BLaER1 treated with 17β-estradiol and CSF1 and Interleukin-3, amounts not matched to agents 10 nM and 100 nM (cell line): ENCODE results near the gene SELENOI.

Experiments used
- H3K27ac ChIP-seq, 11 experiments: shearing (Covaris generic); formaldehyde crosslinking; 2 replicates each; pipeline ENCODE4 v1.8.1; 2022
- H3K27me3 ChIP-seq, 11 experiments: shearing (Covaris generic); formaldehyde crosslinking; 2 replicates each; pipeline ENCODE4 v1.8.1; 2022
- H3K36me3 ChIP-seq, 11 experiments: shearing (Covaris generic); formaldehyde crosslinking; 2 replicates each; pipeline ENCODE4 v1.8.1; 2022
- H3K4me1 ChIP-seq, 10 experiments: shearing (Covaris generic); formaldehyde crosslinking; 2 replicates each; pipeline ENCODE4 v1.8.1; 2022
- H3K4me2 ChIP-seq, 11 experiments: shearing (Covaris generic); formaldehyde crosslinking; 2 replicates each; pipeline ENCODE4 v1.8.1; 2022
- H3K4me3 ChIP-seq, 10 experiments: shearing (Covaris generic); formaldehyde crosslinking; 2 replicates each; pipeline ENCODE4 v1.8.1; 2022
- H3K9ac ChIP-seq, 11 experiments: shearing (Covaris generic); formaldehyde crosslinking; 2 replicates each; pipeline ENCODE4 v1.8.1; 2022
- H3K9me3 ChIP-seq, 11 experiments: shearing (Covaris generic); formaldehyde crosslinking; replicated peaks in 1 of 11; 2 replicates each; pipeline ENCODE4 v1.8.1; 2022
- H4K20me1 ChIP-seq, 11 experiments: shearing (Covaris generic); formaldehyde crosslinking; 2 replicates each; pipeline ENCODE4 v1.8.1; 2022
- Cebpa-rat ChIP-seq, 11 experiments: shearing (Covaris generic); IDR thresholded peaks; 2 replicates each; pipeline ENCODE4 v1.8.1; 2022

SELENOI gene

GRCh38 chr2:26424221-26424620 is 78.3 kb downstream of the SELENOI start:
- no peaks in the 10 kb centered on the region for H3K27me3 ChIP-seq
- no peaks in the 10 kb centered on the region for H3K36me3 ChIP-seq
- H3K4me1 ChIP-seq: peaks cover 0 to 9% (median 3%) of the 10 kb centered on the region in 10 experiments; a peak in 4 of 20 replicates
- no peaks in the 10 kb centered on the region for H3K9me3 ChIP-seq
- no peaks in the 10 kb centered on the region for H4K20me1 ChIP-seq
- no peak overlapping the region for H3K9ac ChIP-seq
- no peak for TF ChIP-seq Cebpa-rat (IDR thresholded peaks at IDR 0.05)
- H3K4me3 ChIP-seq: no peak overlapping the region
- no peak overlapping the region for H3K27ac ChIP-seq
- H3K4me2 ChIP-seq: no peak overlapping the region

GRCh38 chr2:26428846-26429245 is 82.9 kb downstream of the SELENOI start:
- H3K9ac ChIP-seq: no peak overlapping the region
- no peak for TF ChIP-seq Cebpa-rat (IDR thresholded peaks at IDR 0.05)
- H4K20me1 ChIP-seq: no peaks in the 10 kb centered on the region
- no peak overlapping the region for H3K4me2 ChIP-seq
- no peak overlapping the region for H3K27ac ChIP-seq
- no peaks in the 10 kb centered on the region for H3K4me1 ChIP-seq
- no peaks in the 10 kb centered on the region for H3K27me3 ChIP-seq
- no peaks in the 10 kb centered on the region for H3K36me3 ChIP-seq
- no peaks in the 10 kb centered on the region for H3K9me3 ChIP-seq
- H3K4me3 ChIP-seq: no peak overlapping the region

- Histone ChIP-seq H3K27ac (no peak overlapping the region), H3K27me3 (no peaks in the 10 kb centered on the region), H3K36me3 (no peaks in the 10 kb centered on the region), H3K9ac (no peak overlapping the region), H3K4me3 (no peak overlapping the region), H4K20me1 (no peaks in the 10 kb centered on the region), H3K9me3 (no peaks in the 10 kb centered on the region), H3K4me1 (no peaks in the 10 kb centered on the region), H3K4me2 (no peak overlapping the region)
- TF ChIP-seq Cebpa-rat (IDR thresholded peaks at IDR 0.05): no peak
Observed at GRCh38 chr2:26429779-26430578, 84.0 kb downstream of the SELENOI start.

- TF ChIP-seq Cebpa-rat (IDR thresholded peaks at IDR 0.05): no peak
- H3K4me3 ChIP-seq: no peak overlapping the region
- H3K4me2 ChIP-seq: no peak overlapping the region
- H3K9me3 ChIP-seq: no peaks in the 10 kb centered on the region
- H3K4me1 ChIP-seq: no peaks in the 10 kb centered on the region
- no peaks in the 10 kb centered on the region for H4K20me1 ChIP-seq
- no peak overlapping the region for H3K9ac ChIP-seq
- no peak overlapping the region for H3K27ac ChIP-seq
- H3K27me3 ChIP-seq: no peaks in the 10 kb centered on the region
- H3K36me3 ChIP-seq: no peaks in the 10 kb centered on the region
Observed at GRCh38 chr2:26430826-26431225, 84.9 kb downstream of the SELENOI start.

- no peaks in the 10 kb centered on the region for H3K36me3 ChIP-seq
- no peak for TF ChIP-seq Cebpa-rat (IDR thresholded peaks at IDR 0.05)
- H4K20me1 ChIP-seq: no peaks in the 10 kb centered on the region
- no peaks in the 10 kb centered on the region for H3K27me3 ChIP-seq
- no peak overlapping the region for H3K27ac ChIP-seq
- no peak overlapping the region for H3K4me3 ChIP-seq
- no peaks in the 10 kb centered on the region for H3K9me3 ChIP-seq
- no peaks in the 10 kb centered on the region for H3K4me1 ChIP-seq
- H3K9ac ChIP-seq: no peak overlapping the region
- no peak overlapping the region for H3K4me2 ChIP-seq
Observed at GRCh38 chr2:26432363-26432762, 86.4 kb downstream of the SELENOI start.

- H3K4me1 ChIP-seq: no peaks in the 10 kb centered on the region
- no peaks in the 10 kb centered on the region for H3K9me3 ChIP-seq
- no peak overlapping the region for H3K27ac ChIP-seq
- no peak overlapping the region for H3K9ac ChIP-seq
- no peak overlapping the region for H3K4me3 ChIP-seq
- no peaks in the 10 kb centered on the region for H4K20me1 ChIP-seq
- no peaks in the 10 kb centered on the region for H3K36me3 ChIP-seq
- no peak overlapping the region for H3K4me2 ChIP-seq
- H3K27me3 ChIP-seq: no peaks in the 10 kb centered on the region
- no peak for TF ChIP-seq Cebpa-rat (IDR thresholded peaks at IDR 0.05)
Observed at GRCh38 chr2:26432859-26433258, 86.9 kb downstream of the SELENOI start.

GRCh38 chr2:26435106-26435505 is 89.2 kb downstream of the SELENOI start:
- TF ChIP-seq Cebpa-rat (IDR thresholded peaks at IDR 0.05): no peak
- Histone ChIP-seq H3K4me1 (0 out of 20 replicates have a peak, but pooled peaks cover 0 to 5% (median 0%) of the 10 kb centered on the region in 10 experiments), H3K27ac (no peak overlapping the region), H3K9me3 (no peaks in the 10 kb centered on the region), H4K20me1 (no peaks in the 10 kb centered on the region), H3K36me3 (no peaks in the 10 kb centered on the region), H3K9ac (no peak overlapping the region), H3K4me2 (no peak overlapping the region), H3K4me3 (no peak overlapping the region), H3K27me3 (no peaks in the 10 kb centered on the region)

- no peak overlapping the region for H3K4me3 ChIP-seq
- H3K27ac ChIP-seq: no peak overlapping the region
- H3K9me3 ChIP-seq: no peaks in the 10 kb centered on the region
- no peak overlapping the region; a peak in 1 of 22 replicates for H3K4me2 ChIP-seq
- H3K4me1 ChIP-seq: 0 out of 20 replicates have a peak, but pooled peaks cover 0 to 5% (median 0%) of the 10 kb centered on the region in 10 experiments
- no peak for TF ChIP-seq Cebpa-rat (IDR thresholded peaks at IDR 0.05)
- H3K36me3 ChIP-seq: no peaks in the 10 kb centered on the region
- H4K20me1 ChIP-seq: no peaks in the 10 kb centered on the region
- no peak overlapping the region for H3K9ac ChIP-seq
- H3K27me3 ChIP-seq: no peaks in the 10 kb centered on the region
Observed at GRCh38 chr2:26438526-26438925, 92.6 kb downstream of the SELENOI start.

GRCh38 chr2:26438926-26439325 is 93.0 kb downstream of the SELENOI start:
- Histone ChIP-seq H3K9me3 (no peaks in the 10 kb centered on the region), H3K9ac (no peak overlapping the region), H3K27ac (no peak overlapping the region), H3K4me1 (0 out of 20 replicates have a peak, but pooled peaks cover 0 to 5% (median 0%) of the 10 kb centered on the region in 10 experiments), H3K4me3 (no peak overlapping the region), H4K20me1 (no peaks in the 10 kb centered on the region), H3K27me3 (no peaks in the 10 kb centered on the region), H3K36me3 (no peaks in the 10 kb centered on the region), H3K4me2 (no peak overlapping the region; a peak in 1 of 22 replicates)
- no peak for TF ChIP-seq Cebpa-rat (IDR thresholded peaks at IDR 0.05)

- Histone ChIP-seq H3K27ac (no peak overlapping the region), H3K4me1 (0 out of 20 replicates have a peak, but pooled peaks cover 0 to 5% (median 0%) of the 10 kb centered on the region in 10 experiments), H3K4me3 (no peak overlapping the region), H4K20me1 (no peaks in the 10 kb centered on the region), H3K27me3 (no peaks in the 10 kb centered on the region), H3K9ac (no peak overlapping the region), H3K36me3 (no peaks in the 10 kb centered on the region), H3K9me3 (no peaks in the 10 kb centered on the region), H3K4me2 (no peak overlapping the region)
- TF ChIP-seq Cebpa-rat (IDR thresholded peaks at IDR 0.05): no peak
Observed at GRCh38 chr2:26442301-26442700, 96.4 kb downstream of the SELENOI start.
